Natural killer cell (primary cell): ENCODE data around the gene PDHX. TPM values are rescaled to one million over a fixed set of nuclear protein-coding genes. Genes with fewer than 3 reads are reported as not detected.
A peak's percentile ranks its signal among the peaks of the same experiment; 100 is the strongest.

Source experiments
- ATAC-seq, 3 donors: fragments of 150-1000 bp in 2 of 3; fragments of 200-7000 bp in 1 of 3; cut with Tn5 transposase; 1 replicate in 1 of 3; 2 replicates in 2 of 3; pipeline ENCODE4 v1.10.0; 2021; ENCODE audit warnings: mild to moderate bottlenecking in 2 of 3, moderate library complexity in 2 of 3
- DNase-seq, 2 donors: peaks; one replicate each; pipeline versions ENCODE4 v3.0.0 to v3.0.0-alpha.2; 2013 to 2021; ENCODE audit warnings: mixed read lengths in 1 of 2
- H3K27ac ChIP-seq: one replicate; pipeline ENCODE4 v1.5.1; 2013; ENCODE audit warnings: mild to moderate bottlenecking, low read length
- H3K27me3 ChIP-seq: one replicate; pipeline ENCODE4 v1.6.1; 2013; ENCODE audit warnings: low read length; ENCODE audit not compliant: control insufficient read depth, insufficient read depth
- H3K36me3 ChIP-seq: one replicate; pipeline ENCODE4 v1.6.1; 2013; ENCODE audit warnings: low read length; ENCODE audit not compliant: control insufficient read depth, insufficient read depth
- H3K4me1 ChIP-seq: one replicate; pipeline ENCODE4 v1.6.1; 2013; ENCODE audit warnings: low read length; ENCODE audit not compliant: control insufficient read depth, insufficient read depth
- H3K4me3 ChIP-seq: one replicate; pipeline ENCODE4 v1.5.1; 2013; ENCODE audit warnings: low read length
- H3K9me3 ChIP-seq: one replicate; pipeline ENCODE4 v1.6.1; 2013; ENCODE audit warnings: low read length; ENCODE audit not compliant: control insufficient read depth, insufficient read depth
- H3K27ac Mint-ChIP-seq, 2 donors: one replicate each; pipeline ENCODE4 v1.8.0; 2022; ENCODE audit warnings: mild to moderate bottlenecking in 2 of 2, mixed read lengths in 2 of 2, moderate library complexity in 1 of 2
- H3K27me3 Mint-ChIP-seq, 2 donors: one replicate each; pipeline ENCODE4 v1.8.0; 2022; ENCODE audit warnings: low read depth in 2 of 2, mixed read lengths in 2 of 2
- H3K36me3 Mint-ChIP-seq: one replicate; pipeline ENCODE4 v1.8.0; 2022; ENCODE audit warnings: mixed read lengths
- H3K4me1 Mint-ChIP-seq, 2 donors: one replicate each; pipeline ENCODE4 v1.8.0; 2022; ENCODE audit warnings: mixed read lengths in 2 of 2
- H3K4me3 Mint-ChIP-seq: one replicate; pipeline ENCODE4 v1.8.0; 2022; ENCODE audit warnings: mild to moderate bottlenecking, moderate library complexity, mixed read lengths
- H3K9me3 Mint-ChIP-seq, 2 donors: one replicate each; pipeline ENCODE4 v1.8.0; 2022; ENCODE audit warnings: mixed read lengths in 2 of 2
- WGBS: methylation state at CpG from one replicate; pipeline ENCODE4 v1.1.7; 2013; ENCODE audit warnings: missing lambda C conversion rate; ENCODE audit not compliant: insufficient coverage; 5-methylcytosine and 5-hydroxymethylcytosine counted together
- intact Hi-C: fragments of 100-400 bp; cut with micrococcal nuclease; formaldehyde crosslinking; loops from one replicate; pipeline ENCODE4 v1.14.2; 2022
- total RNA-seq, 4 donors: library from RNA; stranded (reverse); fragments of 120-200 nt in 1 of 4; gene quantifications; one replicate each; pipeline versions ENCODE4 v1.2.3 to v1.2.4, GENCODE V29; 2013 to 2022
- TF ChIP-seq, protein P1 (sequence below): fragments of 200-600 bp; IDR thresholded peaks from one replicate; pipeline ENCODE4 v1.8.0; 2022; ENCODE audit warnings: antibody characterized with exemption

The PDHX gene
- total RNA-seq, 3 donors from 2014 or later (not counting 1 experiment from before 2014, with no cell fraction given) = 18.3 to 27.1 (median 20.9) TPM

DNA sequence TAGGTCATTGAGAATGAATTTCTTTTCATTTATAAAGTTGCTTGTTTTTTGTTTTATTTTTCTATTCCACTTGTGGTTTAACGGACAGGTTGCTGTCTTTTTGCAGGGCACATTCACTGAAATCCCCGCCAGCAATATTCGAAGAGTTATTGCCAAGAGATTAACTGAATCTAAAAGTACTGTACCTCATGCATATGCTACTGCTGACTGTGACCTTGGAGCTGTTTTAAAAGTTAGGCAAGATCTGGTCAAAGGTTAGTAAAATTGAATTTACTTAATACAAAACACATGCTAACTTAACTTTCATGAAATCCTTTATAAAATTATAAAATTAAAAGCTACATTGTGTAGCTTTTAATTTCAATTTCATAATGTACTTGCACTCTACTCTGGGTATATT, 53.6 kb downstream of the PDHX start:
- Histone ChIP-seq H3K27ac (no peak overlapping the region), H3K4me3 (no peak overlapping the region), H3K27me3 (no peaks in the 10 kb centered on the region), H3K36me3 (peaks cover 36% of the 10 kb centered on the region), H3K4me1 (no peaks in the 10 kb centered on the region), H3K9me3 (no peaks in the 10 kb centered on the region)
- intact Hi-C loops = no loop called here
- DNase-seq (no peak), ATAC-seq (no peak)
- no peaks in the 10 kb centered on the region for H3K27me3 Mint-ChIP-seq
- WGBS = 93% methylated on average over 3 of the region's 3 CpGs
- no peaks in the 10 kb centered on the region for H3K9me3 Mint-ChIP-seq
- TF ChIP-seq, protein P1, sequence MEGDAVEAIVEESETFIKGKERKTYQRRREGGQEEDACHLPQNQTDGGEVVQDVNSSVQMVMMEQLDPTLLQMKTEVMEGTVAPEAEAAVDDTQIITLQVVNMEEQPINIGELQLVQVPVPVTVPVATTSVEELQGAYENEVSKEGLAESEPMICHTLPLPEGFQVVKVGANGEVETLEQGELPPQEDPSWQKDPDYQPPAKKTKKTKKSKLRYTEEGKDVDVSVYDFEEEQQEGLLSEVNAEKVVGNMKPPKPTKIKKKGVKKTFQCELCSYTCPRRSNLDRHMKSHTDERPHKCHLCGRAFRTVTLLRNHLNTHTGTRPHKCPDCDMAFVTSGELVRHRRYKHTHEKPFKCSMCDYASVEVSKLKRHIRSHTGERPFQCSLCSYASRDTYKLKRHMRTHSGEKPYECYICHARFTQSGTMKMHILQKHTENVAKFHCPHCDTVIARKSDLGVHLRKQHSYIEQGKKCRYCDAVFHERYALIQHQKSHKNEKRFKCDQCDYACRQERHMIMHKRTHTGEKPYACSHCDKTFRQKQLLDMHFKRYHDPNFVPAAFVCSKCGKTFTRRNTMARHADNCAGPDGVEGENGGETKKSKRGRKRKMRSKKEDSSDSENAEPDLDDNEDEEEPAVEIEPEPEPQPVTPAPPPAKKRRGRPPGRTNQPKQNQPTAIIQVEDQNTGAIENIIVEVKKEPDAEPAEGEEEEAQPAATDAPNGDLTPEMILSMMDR = no peak
- H3K4me3 Mint-ChIP-seq = no peak overlapping the region
- H3K36me3 Mint-ChIP-seq = peaks cover 10% of the 10 kb centered on the region
- H3K27ac Mint-ChIP-seq = no peak overlapping the region
- H3K4me1 Mint-ChIP-seq = no peaks in the 10 kb centered on the region

DNA sequence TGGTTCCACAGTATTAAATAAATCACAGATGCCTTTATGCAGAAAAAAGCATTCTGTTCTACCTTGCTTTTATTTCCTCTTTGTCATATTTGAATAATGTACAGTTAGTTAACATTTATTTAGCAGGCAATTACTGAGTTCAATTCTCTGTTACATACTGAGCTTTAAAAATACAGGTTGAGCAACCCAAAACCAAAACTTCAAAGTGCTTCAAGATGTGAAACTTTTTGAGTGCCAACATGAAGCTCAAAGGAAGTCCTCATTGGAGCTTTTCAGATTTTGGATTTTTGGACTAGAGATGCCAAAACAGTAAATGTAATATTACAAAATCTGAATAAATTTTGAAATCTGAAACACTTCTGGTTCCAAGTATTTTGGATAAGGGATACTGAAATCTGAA, 54.1 kb downstream of the PDHX start:
- TF ChIP-seq, protein P1 = no peak
- H3K27me3 ChIP-seq = no peaks in the 10 kb centered on the region
- intact Hi-C loops = no loop called here
- no peak for ATAC-seq
- Mint-ChIP-seq H3K27ac (no peak overlapping the region), H3K9me3 (no peaks in the 10 kb centered on the region), H3K4me1 (no peaks in the 10 kb centered on the region), H3K4me3 (no peak overlapping the region), H3K27me3 (no peaks in the 10 kb centered on the region), H3K36me3 (peaks cover 14% of the 10 kb centered on the region)
- H3K4me1 ChIP-seq = no peaks in the 10 kb centered on the region
- no peak overlapping the region for H3K4me3 ChIP-seq
- peaks cover 37% of the 10 kb centered on the region for H3K36me3 ChIP-seq
- no peak for DNase-seq
- no peaks in the 10 kb centered on the region for H3K9me3 ChIP-seq
- no peak overlapping the region for H3K27ac ChIP-seq

DNA sequence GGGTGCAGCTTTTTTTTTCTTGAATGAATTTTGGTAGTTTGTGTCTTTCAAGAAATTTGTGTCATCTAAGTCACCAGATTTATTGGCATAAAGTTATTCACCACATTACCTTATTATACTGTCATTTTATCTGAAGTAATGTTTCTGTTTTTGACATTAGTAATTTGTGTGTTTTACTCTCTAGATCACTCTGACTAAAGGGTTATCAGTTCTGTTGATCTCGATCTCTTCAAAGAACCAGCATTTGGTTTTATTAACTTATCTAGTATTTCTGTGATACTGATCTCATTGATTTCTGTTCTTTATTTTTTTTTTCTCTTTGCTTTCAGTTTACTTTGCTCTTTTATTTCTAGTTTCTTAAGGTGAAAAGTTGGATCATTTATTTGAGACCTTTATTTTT, 55.5 kb downstream of the PDHX start:
- intact Hi-C loops = no loop called here

DNA sequence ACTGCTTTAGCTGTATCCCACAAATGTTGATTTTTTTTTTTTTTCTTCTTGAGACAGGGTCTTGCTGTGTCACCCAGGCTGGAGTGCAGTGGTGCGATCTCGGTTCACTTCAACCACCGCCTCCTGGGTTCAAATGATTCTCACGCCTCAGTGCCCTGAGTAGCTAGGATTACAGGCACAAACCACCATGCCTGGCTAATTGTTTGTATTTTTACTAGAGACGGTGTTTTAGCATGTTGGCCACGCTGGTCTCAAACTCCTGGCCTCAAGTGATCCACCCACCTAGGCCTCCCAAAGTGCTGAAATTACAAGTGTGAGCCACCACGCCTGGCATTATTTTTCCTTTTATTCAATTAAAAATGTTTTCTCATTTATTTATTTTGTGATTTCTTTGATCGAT, 55.9 kb downstream of the PDHX start:
- ATAC-seq (no peak), DNase-seq (no peak)
- peak overlapping the region in 1 of 2 donors; percentile 41 for H3K27ac Mint-ChIP-seq
- Histone ChIP-seq H3K27ac (no peak overlapping the region), H3K9me3 (no peaks in the 10 kb centered on the region), H3K27me3 (no peaks in the 10 kb centered on the region), H3K4me1 (no peaks in the 10 kb centered on the region), H3K4me3 (no peak overlapping the region), H3K36me3 (peaks cover 37% of the 10 kb centered on the region)
- intact Hi-C loops = no loop called here
- H3K4me1 Mint-ChIP-seq = peaks cover 0 to 4% of the 10 kb centered on the region in 2 donors
- H3K27me3 Mint-ChIP-seq = no peaks in the 10 kb centered on the region
- H3K4me3 Mint-ChIP-seq = no peak overlapping the region
- H3K36me3 Mint-ChIP-seq = peaks cover 18% of the 10 kb centered on the region
- TF ChIP-seq, protein P1 = no peak
- WGBS = 95% methylated on average over 6 of the region's 8 CpGs
- H3K9me3 Mint-ChIP-seq = no peaks in the 10 kb centered on the region

More for the DNA sequence above, 55.5 kb downstream of the PDHX start:
- Histone ChIP-seq H3K36me3 (peaks cover 40% of the 10 kb centered on the region), H3K27me3 (no peaks in the 10 kb centered on the region), H3K4me3 (no peak overlapping the region), H3K4me1 (no peaks in the 10 kb centered on the region), H3K27ac (no peak overlapping the region), H3K9me3 (no peaks in the 10 kb centered on the region)
- Mint-ChIP-seq H3K27ac (peak overlapping the region in 1 of 2 donors; percentile 41), H3K36me3 (peaks cover 18% of the 10 kb centered on the region), H3K4me3 (no peak overlapping the region), H3K4me1 (peaks cover 0 to 4% of the 10 kb centered on the region in 2 donors), H3K9me3 (no peaks in the 10 kb centered on the region), H3K27me3 (no peaks in the 10 kb centered on the region)
- DNase-seq (no peak), ATAC-seq (no peak)
- TF ChIP-seq, protein P1 = no peak
- no CpG with 5 or more reads among the region's 1 CpG for whole genome bisulfite sequencing
